HepG2 (cell line): Measurements from ENCODE around the gene ASGR1. TPM values are rescaled to one million over a fixed set of nuclear protein-coding genes. Genes with fewer than 3 reads are reported as not detected.

Source experiments
- ATAC-seq: fragments of 200-7000 bp; cut with Tn5 transposase; 3 replicates; pipeline ENCODE4 v1.9.1; 2020; ENCODE audit warnings: mild to moderate bottlenecking, moderate library complexity
- BruUV-seq: library from RNA; stranded (reverse); fragments of 400-500 nt; replicated peaks from 2 replicates; lab custom pipeline; 2021; lab: Mats Ljungman, UMichigan
- CTCF ChIA-PET: fragments of 300-600 bp; formaldehyde crosslinking; extraction: SDS; loops from one replicate; lab custom pipeline; 2021; ENCODE audit warnings: low total read pairs, inconsistent platforms, low intra/inter-chr PET ratio; lab: Yijun Ruan, JAX
- POLR2A ChIA-PET: fragments of 350-600 bp; sonication (Branson Sonifier 250); formaldehyde crosslinking; loops from one replicate; lab custom pipeline; 2020; ENCODE audit warnings: antibody characterized with exemption, inconsistent platforms; lab: Yijun Ruan, JAX
- DNase-seq: peaks from one replicate; pipeline ENCODE4 v3.0.0-alpha.2; 2015; ENCODE audit warnings: low spot score
- FAIRE-seq: peaks from 3 replicates; lab custom pipeline; 2011; peaks lifted over from hg19 to GRCh38; lab: Jason Lieb, UNC
- H2AFZ ChIP-seq: one replicate; pipeline ENCODE4 v1.6.1; 2011; ENCODE audit warnings: low read length, inconsistent platforms
- H3K27ac ChIP-seq: fragments of 300-600 bp; 3 replicates; pipeline ENCODE4 v1.8.0; 2011; ENCODE audit warnings: mixed run types, mild to moderate bottlenecking, mixed read lengths, low read length, inconsistent platforms; ENCODE audit not compliant: insufficient read depth; ENCODE audit errors: extremely low read length
- H3K27me3 ChIP-seq, 2 experiments: fragments of 200-600 bp in 1 of 2; 2 replicates in 1 of 2; 3 replicates in 1 of 2; pipeline versions ENCODE4 v1.6.0 to v1.8.0; 2011; ENCODE audit warnings: low read length in 2 of 2, mild to moderate bottlenecking in 2 of 2, moderate library complexity in 2 of 2, inconsistent platforms in 1 of 2; ENCODE audit not compliant: insufficient read depth in 2 of 2, control insufficient read depth in 1 of 2
- H3K36me3 ChIP-seq, 2 experiments: fragments of 200-600 bp in 1 of 2; replicated peaks in 1 of 2; 2 replicates in 1 of 2; 3 replicates in 1 of 2; pipeline versions ENCODE4 v1.5.1 to v1.8.0; 2011; ENCODE audit warnings: low read length in 2 of 2, inconsistent platforms in 1 of 2; ENCODE audit not compliant: insufficient read depth in 2 of 2, control insufficient read depth in 1 of 2
- H3K4me1 ChIP-seq: 2 replicates; pipeline ENCODE4 v1.5.1; 2012; ENCODE audit warnings: low read length, inconsistent platforms; ENCODE audit not compliant: insufficient read depth
- H3K4me2 ChIP-seq: 2 replicates; pipeline ENCODE4 v1.6.0; 2011; ENCODE audit warnings: low read depth, low read length, inconsistent platforms
- H3K4me3 ChIP-seq, 3 experiments: fragments of 200-600 bp in 1 of 3; sonication (generic), shearing (Covaris generic) in 1 of 3; replicated peaks in 1 of 3; 2 replicates each; pipeline ENCODE4 v1.5.1; 2011 to 2016; ENCODE audit warnings: low read length in 3 of 3, inconsistent platforms in 2 of 3, low read depth in 2 of 3, mild to moderate bottlenecking in 2 of 3, control low read depth in 1 of 3, mixed read lengths in 1 of 3; ENCODE audit not compliant: insufficient read depth in 1 of 3
- H3K79me2 ChIP-seq: one replicate; pipeline ENCODE4 v1.6.1; 2011; ENCODE audit warnings: low read length, inconsistent platforms; ENCODE audit not compliant: insufficient read depth
- H3K9ac ChIP-seq: 2 replicates; pipeline ENCODE4 v1.6.0; 2011; ENCODE audit warnings: mild to moderate bottlenecking, low read depth, low read length, inconsistent platforms; ENCODE audit not compliant: insufficient read depth
- H3K9me3 ChIP-seq: 2 replicates; pipeline ENCODE4 v1.5.1; 2012; ENCODE audit warnings: mild to moderate bottlenecking, low read length
- H4K20me1 ChIP-seq: 2 replicates; pipeline ENCODE4 v1.6.0; 2011; ENCODE audit warnings: inconsistent platforms, mild to moderate bottlenecking, low read length, moderate library complexity; ENCODE audit not compliant: insufficient read depth
- AGO1 ChIP-seq: fragments of 200-400 bp; formaldehyde crosslinking; IDR thresholded peaks from 2 replicates; pipeline ENCODE4 v1.6.1; 2017; ENCODE audit warnings: mild to moderate bottlenecking, low read depth, low read length, moderate library complexity; ENCODE audit not compliant: poor library complexity, severe bottlenecking
- AHDC1 ChIP-seq: sonication (generic); formaldehyde crosslinking; IDR thresholded peaks from 2 replicates; pipeline ENCODE4 v1.5.1; 2020; ENCODE audit warnings: mild to moderate bottlenecking, missing genetic modification reagents, borderline replicate concordance
- CENPX ChIP-seq: sonication (generic); formaldehyde crosslinking; IDR thresholded peaks from 2 replicates; pipeline ENCODE4 v1.9.0; 2021; ENCODE audit warnings: mild to moderate bottlenecking, missing genetic modification reagents, moderate library complexity
- GPN1 ChIP-seq: sonication (generic); formaldehyde crosslinking; IDR thresholded peaks from 2 replicates; pipeline ENCODE4 v1.5.1; 2020; ENCODE audit warnings: missing genetic modification reagents, borderline replicate concordance
- KLF12 ChIP-seq: sonication (generic); formaldehyde crosslinking; IDR thresholded peaks from 2 replicates; pipeline ENCODE4 v1.4.0; 2020; ENCODE audit warnings: missing genetic modification reagents, borderline replicate concordance
- NFE2 ChIP-seq: sonication (generic); formaldehyde crosslinking; IDR thresholded peaks from 2 replicates; pipeline ENCODE4 v1.4.0; 2020; ENCODE audit warnings: missing genetic modification reagents
- SMYD3 ChIP-seq: sonication (generic); formaldehyde crosslinking; IDR thresholded peaks from 2 replicates; pipeline ENCODE4 v1.8.1; 2023; ENCODE audit warnings: mild to moderate bottlenecking, missing genetic modification reagents
- TCF12 ChIP-seq, 2 experiments: fragments of 450-650 bp in 1 of 2; sonication (generic) in 1 of 2; formaldehyde crosslinking in 1 of 2; IDR thresholded peaks; 2 replicates each; pipeline versions ENCODE4 v1.6.1 to v1.8.0; 2017 to 2022; ENCODE audit warnings: antibody characterized with exemption in 1 of 2, mild to moderate bottlenecking in 1 of 2, missing genetic modification reagents in 1 of 2, moderate library complexity in 1 of 2
- TEAD3 ChIP-seq: optimal IDR thresholded peaks from 2 replicates; pipeline ENCODE3; 2016; ENCODE audit warnings: borderline replicate concordance
- ZNF367 ChIP-seq: sonication (generic); formaldehyde crosslinking; IDR thresholded peaks from 2 replicates; pipeline ENCODE4 v1.4.0; 2020; ENCODE audit warnings: missing genetic modification reagents, borderline replicate concordance
- ZSCAN20 ChIP-seq: sonication (generic); formaldehyde crosslinking; IDR thresholded peaks from 2 replicates; pipeline ENCODE4 v1.4.0; 2020; ENCODE audit warnings: missing genetic modification reagents, mild to moderate bottlenecking, borderline replicate concordance
- WGBS: methylation state at CpG from one replicate; pipeline ENCODE4 v1.1.6; 2017; ENCODE audit warnings: low lambda C conversion rate; 5-methylcytosine and 5-hydroxymethylcytosine counted together
- in situ Hi-C: cut with HindIII; loops from 2 replicates; pipeline ENCODE4 v1.10.0; 2017; ENCODE audit warnings: low pct_unique_long_range_greater_than_20kb; ENCODE audit not compliant: extremely low pct_ligation_motif_present
- intact Hi-C: fragments of 100-400 bp; cut with micrococcal nuclease; formaldehyde crosslinking; loops from one replicate; pipeline ENCODE4 v1.10.0; 2022; ENCODE audit not compliant: unreplicated experiment
- polyA plus RNA-seq, 8 experiments: library from polyadenylated mRNA; depleted of rRNA in 3 of 8; stranded (reverse) in 7 of 8; unstranded in 1 of 8; fragments of >200 nt; fragmentation: Illumina TruSeq in 4 of 8; extraction: Trizol in 4 of 8; gene quantifications; 2 replicates each; pipeline versions ENCODE4 v1.2.1 to v1.2.3, GENCODE V29; 2011 to 2016; ENCODE audit warnings: low read depth in 4 of 8, missing spikeins in 1 of 8, mixed read lengths in 1 of 8; ENCODE audit not compliant: insufficient read depth in 1 of 8
- total RNA-seq, 5 experiments: library from RNA; depleted of rRNA; stranded (reverse); fragments of >200 nt; fragmentation: Illumina TruSeq; extraction: Trizol; gene quantifications; 2 replicates each; pipeline ENCODE4 v1.2.3, GENCODE V29; 2016; ENCODE audit warnings: low read depth in 1 of 5

ASGR1 gene
- total and polyA plus RNA-seq, 2 of the 13 experiments (the other 11 are each of a cell fraction or from before 2014, with no cell fraction given): 353 to 796 TPM

- TF ChIP-seq SMYD3 (CRISPR knock-in tag): no peak
- no peak for TF ChIP-seq CENPX (CRISPR knock-in tag)
- no peak for TF ChIP-seq TCF12 (IDR thresholded peaks at IDR 0.05)
- TF ChIP-seq TCF12 (CRISPR knock-in tag; IDR thresholded peaks at IDR 0.05): no peak
- no peak for TF ChIP-seq KLF12 (CRISPR knock-in tag)
- no peak for TF ChIP-seq NFE2 (CRISPR knock-in tag)
- TF ChIP-seq ZSCAN20 (CRISPR knock-in tag): no peak
- TF ChIP-seq, all 625 proteins: peak for 0
These were observed 47.8 kb downstream of the ASGR1 start (continued) for GRCh38 chr17:7131423-7131791.

- Histone ChIP-seq H4K20me1 (no peaks in the 10 kb centered on the region), H2AFZ (peak overlapping the region; percentile 65), H3K9ac (0 out of 2 replicates have a peak overlapping the region, but pooled peaks have one; percentile 25), H3K9me3 (no peaks in the 10 kb centered on the region), H3K27me3 (no peaks in the 10 kb centered on the region), H3K79me2 (no peaks in the 10 kb centered on the region), H3K27ac (peak overlapping the region; percentile 22), H3K4me1 (peaks cover 49% of the 10 kb centered on the region), H3K4me3 (peak overlapping the region in 1 of 3 experiments; percentile 34; a peak in 1 of 6 replicates), H3K4me2 (peak overlapping the region; percentile 58), H3K36me3 (no peaks in the 10 kb centered on the region)
- DNase-seq (no peak), ATAC-seq (peak; percentile 52), FAIRE-seq (peak; percentile 51)
- ChIA-PET POLR2A (interaction anchor here (0.7 to 2.3 kb wide), 3 partner anchors 16 to 49 kb away, joined by 3 to 14 read pairs (median 3); partner anchors contain the start of gene ASGR2), CTCF (no interaction called here)
- BruUV-seq: no TSS peak
- in situ Hi-C loops (no loop called here), intact Hi-C loops (no loop called here)
- WGBS: 32% methylated on average over 11 of the region's 11 CpGs
- TF ChIP-seq AHDC1 (CRISPR knock-in tag): no peak
- no peak for TF ChIP-seq AGO1
- no peak for TF ChIP-seq ZNF367 (CRISPR knock-in tag)
- no peak for TF ChIP-seq GPN1 (CRISPR knock-in tag)
- peak; percentile 62 for TF ChIP-seq TEAD3 (CRISPR knock-in tag)
These were observed 48.3 kb downstream of the ASGR1 start for GRCh38 chr17:7130621-7131422.
